GM15510 (cell line): Measurements from ENCODE around the gene CMC1.
A peak's percentile ranks its signal among the peaks of the same experiment; 100 is the strongest.

Experiments
- POLR2A ChIP-seq: IDR thresholded peaks from 3 replicates; pipeline ENCODE4 v1.6.1; 2011; ENCODE audit warnings: borderline replicate concordance; ENCODE audit not compliant: insufficient read length; ENCODE audit errors: extremely low read depth

The CMC1 gene

GRCh38 chr3:28241221-28242160 lies at the start of gene CMC1:
Gene CMC1, plus strand, starts transcription at chr3:28241619. Its CDS starts 175 bp downstream, at chr3:28241794.
- TF ChIP-seq POLR2A: peak; percentile 90

GRCh38 chr3:28198161-28198560 lies 43.3 kb upstream of the CMC1 start:
- no peak for TF ChIP-seq POLR2A

- TF ChIP-seq POLR2A: no peak
These were observed 42.4 kb upstream of the CMC1 start for GRCh38 chr3:28198974-28199373.

- no peak for TF ChIP-seq POLR2A
These were observed 34.9 kb upstream of the CMC1 start for GRCh38 chr3:28206479-28206878.

GRCh38 chr3:28207000-28207733 lies 34.3 kb upstream of the CMC1 start:
- TF ChIP-seq POLR2A: no peak

- no peak for TF ChIP-seq POLR2A
These were observed 30.3 kb upstream of the CMC1 start for GRCh38 chr3:28210968-28211713.

GRCh38 chr3:28212681-28213080 lies 28.7 kb upstream of the CMC1 start:
- no peak for TF ChIP-seq POLR2A

GRCh38 chr3:28215407-28215806 lies 26.0 kb upstream of the CMC1 start:
- TF ChIP-seq POLR2A: no peak

GRCh38 chr3:28218071-28218916 lies 23.1 kb upstream of the CMC1 start:
- no peak for TF ChIP-seq POLR2A

GRCh38 chr3:28218917-28219198 lies 22.6 kb upstream of the CMC1 start:
- TF ChIP-seq POLR2A: no peak

GRCh38 chr3:28224430-28224829 lies 17.0 kb upstream of the CMC1 start:
- TF ChIP-seq POLR2A: no peak

GRCh38 chr3:28226020-28226419 lies 15.4 kb upstream of the CMC1 start:
- TF ChIP-seq POLR2A: no peak

GRCh38 chr3:28228623-28229022 lies 12.8 kb upstream of the CMC1 start:
- no peak for TF ChIP-seq POLR2A

- no peak for TF ChIP-seq POLR2A
These were observed 8.8 kb upstream of the CMC1 start for GRCh38 chr3:28232659-28233058.
